ENCODE data around the gene CACNB4.

GRCh38 chr2:152058655-152059054, 40.2 kb downstream of the CACNB4 start:
- TF ChIP-seq CTCF (IDR thresholded peaks at IDR 0.05) (no peak), POLR2A (IDR thresholded peaks at IDR 0.05) (no peak)

Data from prostate gland (tissue), 2 donors.